H1 (cell line): Measurements from ENCODE around the gene EVI2B. TPM values are rescaled to one million over a fixed set of nuclear protein-coding genes. Genes with fewer than 3 reads are reported as not detected.

ENCODE experiments used
- CTCF ChIA-PET: fragments of 300-600 bp; sonication (Branson Sonifier 250); formaldehyde crosslinking; loops from one replicate; lab custom pipeline; 2021; ENCODE audit not compliant: partially characterized antibody; lab: Charles Lee
- POLR2A ChIA-PET: fragments of 300-600 bp; sonication (Branson Sonifier 250); formaldehyde crosslinking; loops from one replicate; lab custom pipeline; 2021; ENCODE audit warnings: inconsistent platforms; ENCODE audit not compliant: partially characterized antibody; lab: Charles Lee
- DNase-seq, 2 experiments: peaks; one replicate each; pipeline versions ENCODE4 v3.0.0 to v3.0.0-alpha.2; 2010 to 2022; ENCODE audit warnings: low spot score in 2 of 2, low read depth in 1 of 2, mixed read lengths in 1 of 2
- FAIRE-seq: peaks from 2 replicates; lab custom pipeline; 2011; peaks lifted over from hg19 to GRCh38; lab: Jason Lieb, UNC
- H2AFZ ChIP-seq: 2 replicates; pipeline ENCODE4 v1.8.1; 2012; ENCODE audit warnings: low read length, inconsistent platforms
- H2AK5ac ChIP-seq: 2 replicates; pipeline ENCODE4 v1.6.1; 2013; ENCODE audit warnings: low read depth, low read length
- H2BK120ac ChIP-seq: replicated peaks from 2 replicates; pipeline ENCODE3; 2013; ENCODE audit warnings: low read depth, low read length, inconsistent platforms
- H2BK12ac ChIP-seq: 2 replicates; pipeline ENCODE4 v1.6.1; 2013; ENCODE audit warnings: low read depth, low read length
- H2BK15ac ChIP-seq: 2 replicates; pipeline ENCODE4 v1.6.1; 2013; ENCODE audit warnings: low read length
- H2BK20ac ChIP-seq: 2 replicates; pipeline ENCODE4 v1.6.1; 2013; ENCODE audit warnings: low read length
- H2BK5ac ChIP-seq: 2 replicates; pipeline ENCODE4 v1.6.1; 2013; ENCODE audit warnings: low read depth, low read length
- H3K14ac ChIP-seq: 2 replicates; pipeline ENCODE4 v1.6.1; 2013; ENCODE audit warnings: inconsistent platforms; ENCODE audit not compliant: insufficient read length
- H3K18ac ChIP-seq: 2 replicates; pipeline ENCODE4 v1.6.1; 2013; ENCODE audit warnings: low read length; ENCODE audit errors: extremely low read depth
- H3K23ac ChIP-seq: 2 replicates; pipeline ENCODE4 v1.6.1; 2013; ENCODE audit warnings: inconsistent platforms; ENCODE audit not compliant: insufficient read length
- H3K23me2 ChIP-seq: 2 replicates; pipeline ENCODE4 v1.6.1; 2013; ENCODE audit warnings: low read depth, low read length
- H3K27ac ChIP-seq: 2 replicates; pipeline ENCODE4 v1.6.1; 2011; ENCODE audit warnings: low read depth, low read length, inconsistent platforms
- H3K27me3 ChIP-seq, 4 experiments: replicated peaks in 1 of 4; 1 replicate in 1 of 4; 2 replicates in 3 of 4; pipeline versions ENCODE4 v1.6.1 to v1.8.1; 2011 to 2013; ENCODE audit warnings: low read length in 3 of 4, mild to moderate bottlenecking in 3 of 4, inconsistent platforms in 2 of 4, mixed read lengths in 2 of 4, moderate library complexity in 1 of 4; ENCODE audit not compliant: control insufficient read depth in 3 of 4, insufficient read depth in 3 of 4; ENCODE audit errors: extremely low read depth in 1 of 4
- H3K36me3 ChIP-seq, 4 experiments: 2 replicates each; pipeline versions ENCODE4 v1.6.1 to v1.8.1; 2011 to 2013; ENCODE audit warnings: mild to moderate bottlenecking in 4 of 4, low read length in 3 of 4, moderate library complexity in 2 of 4, control low read depth in 1 of 4, inconsistent platforms in 1 of 4; ENCODE audit not compliant: insufficient read depth in 4 of 4, control insufficient read depth in 2 of 4
- H3K4ac ChIP-seq: replicated peaks from 2 replicates; pipeline ENCODE3; 2013; ENCODE audit warnings: low read length, low read depth, mixed read lengths, inconsistent platforms; ENCODE audit not compliant: insufficient read length
- H3K4me1 ChIP-seq, 4 experiments: replicated peaks in 1 of 4; 1 replicate in 1 of 4; 2 replicates in 3 of 4; pipeline versions ENCODE4 v1.6.1 to v1.8.1; 2011 to 2013; ENCODE audit warnings: low read length in 3 of 4, inconsistent platforms in 2 of 4, mixed read lengths in 1 of 4; ENCODE audit not compliant: insufficient read depth in 4 of 4, control insufficient read depth in 3 of 4
- H3K4me2 ChIP-seq, 2 experiments: 2 replicates each; pipeline versions ENCODE4 v1.6.1 to v1.8.1; 2011 to 2013; ENCODE audit warnings: low read depth in 2 of 2, low read length in 2 of 2, control low read depth in 1 of 2, inconsistent platforms in 1 of 2, mild to moderate bottlenecking in 1 of 2; ENCODE audit not compliant: insufficient read depth in 1 of 2
- H3K4me3 ChIP-seq, 4 experiments: fragments of 200-600, 300-600 bp in 1 of 4; sonication (generic), shearing (Covaris generic), sonication (Bioruptor Twin) in 1 of 4; 2 replicates each; pipeline versions ENCODE4 v1.5.1 to v1.8.1; 2011 to 2016; ENCODE audit warnings: low read length in 4 of 4, low read depth in 3 of 4, control low read depth in 2 of 4, inconsistent platforms in 2 of 4, mild to moderate bottlenecking in 2 of 4, mixed read lengths in 1 of 4, moderate library complexity in 1 of 4; ENCODE audit not compliant: insufficient read depth in 2 of 4; ENCODE audit errors: extremely low read depth in 1 of 4
- H3K56ac ChIP-seq: replicated peaks from 2 replicates; pipeline ENCODE3; 2013; ENCODE audit warnings: low read depth, mild to moderate bottlenecking, mixed read lengths, low read length, inconsistent platforms; ENCODE audit not compliant: insufficient read length
- H3K79me1 ChIP-seq: 2 replicates; pipeline ENCODE4 v1.6.1; 2013; ENCODE audit warnings: low read depth, low read length, control low read depth
- H3K79me2 ChIP-seq, 2 experiments: 2 replicates each; pipeline versions ENCODE4 v1.6.1 to v1.8.1; 2012 to 2013; ENCODE audit warnings: low read length in 2 of 2, mild to moderate bottlenecking in 2 of 2, inconsistent platforms in 1 of 2; ENCODE audit not compliant: insufficient read depth in 2 of 2, control insufficient read depth in 1 of 2
- H3K9ac ChIP-seq, 4 experiments: replicated peaks in 1 of 4; 1 replicate in 1 of 4; 2 replicates in 3 of 4; pipeline versions ENCODE4 v1.6.1 to v1.8.1; 2011 to 2013; ENCODE audit warnings: low read depth in 3 of 4, low read length in 3 of 4, control low read depth in 2 of 4, mild to moderate bottlenecking in 2 of 4, moderate library complexity in 2 of 4, inconsistent platforms in 1 of 4; ENCODE audit errors: extremely low read depth in 1 of 4
- H3K9me3 ChIP-seq, 2 experiments: 2 replicates each; pipeline versions ENCODE4 v1.6.1 to v1.8.1; 2012 to 2013; ENCODE audit warnings: mild to moderate bottlenecking in 2 of 2, moderate library complexity in 2 of 2, control low read depth in 1 of 2, inconsistent platforms in 1 of 2, low read depth in 1 of 2, low read length in 1 of 2, mixed read lengths in 1 of 2; ENCODE audit not compliant: insufficient read depth in 2 of 2
- H4K20me1 ChIP-seq, 2 experiments: replicated peaks in 1 of 2; 2 replicates each; pipeline versions ENCODE3 to v1.8.1; 2011 to 2013; ENCODE audit warnings: inconsistent platforms in 2 of 2, low read length in 2 of 2, mild to moderate bottlenecking in 1 of 2; ENCODE audit not compliant: insufficient read depth in 2 of 2, control insufficient read depth in 1 of 2
- H4K5ac ChIP-seq: 2 replicates; pipeline ENCODE4 v1.6.1; 2013; ENCODE audit warnings: low read length, low read depth, mixed read lengths, inconsistent platforms; ENCODE audit not compliant: insufficient read length
- H4K8ac ChIP-seq: 2 replicates; pipeline ENCODE4 v1.8.0; 2013; ENCODE audit warnings: mild to moderate bottlenecking, moderate library complexity, low read length, inconsistent platforms; ENCODE audit not compliant: insufficient read depth; ENCODE audit errors: extremely low read depth
- H4K91ac ChIP-seq: replicated peaks from 2 replicates; pipeline ENCODE3; 2013; ENCODE audit warnings: low read length, mixed read lengths, inconsistent platforms; ENCODE audit not compliant: insufficient read length
- CHD1 ChIP-seq: IDR thresholded peaks from 2 replicates; pipeline ENCODE4 v1.6.1; 2012; ENCODE audit warnings: low read depth, low read length, improper control_type of control experiment
- EP300 ChIP-seq, 2 experiments: IDR thresholded peaks; 1 replicate in 1 of 2; 2 replicates in 1 of 2; pipeline ENCODE4 v1.6.1; 2011 to 2012; ENCODE audit warnings: low read depth in 2 of 2, low read length in 2 of 2, mild to moderate bottlenecking in 2 of 2, borderline replicate concordance in 1 of 2, inconsistent platforms in 1 of 2, moderate library complexity in 1 of 2
- WGBS, 2 experiments: shearing (Covaris generic) in 1 of 2; methylation state at CpG; one replicate each; pipeline versions ENCODE4 v1.1.6 to v1.1.7; 2013 to 2015; ENCODE audit warnings: low lambda C conversion rate in 2 of 2, mixed read lengths in 2 of 2, inconsistent platforms in 1 of 2, low coverage in 1 of 2, missing lambda C conversion rate in 1 of 2; ENCODE audit not compliant: insufficient replicate concordance in 2 of 2, insufficient coverage in 1 of 2, insufficient read length in 1 of 2; ENCODE audit errors: extremely low coverage in 1 of 2, missing lambda C conversion rate in 1 of 2; 5-methylcytosine and 5-hydroxymethylcytosine counted together
- polyA plus RNA-seq, 7 experiments: library from polyadenylated mRNA; depleted of rRNA in 3 of 7; stranded (reverse) in 5 of 7; unstranded in 2 of 7; fragments of >200 nt in 5 of 7; fragments of 200-250 nt in 2 of 7; gene quantifications; 1 replicate in 5 of 7; 2 replicates in 1 of 7; 4 replicates in 1 of 7; pipeline versions ENCODE4 v1.2.1 to v1.2.3, GENCODE V29; 2011 to 2013; ENCODE audit warnings: missing spikeins in 2 of 7, mixed read lengths in 2 of 7
- total RNA-seq: library from RNA; stranded (reverse); fragmentation: NEBNext Ultra II Directional; extraction: Animal tissue kit (Norgen Biotek cat#: 25700); gene quantifications from 2 replicates; pipeline ENCODE4 v1.2.1, GENCODE V29; 2021
- TF ChIP-seq, protein P1 (sequence below): IDR thresholded peaks from 2 replicates; pipeline ENCODE4 v1.6.1; 2012; ENCODE audit warnings: low read length, inconsistent platforms

The EVI2B gene
- total and polyA plus RNA-seq, 2 of the 8 experiments (the other 6 are each of a cell fraction or from before 2014, with no cell fraction given) = not detected

DNA sequence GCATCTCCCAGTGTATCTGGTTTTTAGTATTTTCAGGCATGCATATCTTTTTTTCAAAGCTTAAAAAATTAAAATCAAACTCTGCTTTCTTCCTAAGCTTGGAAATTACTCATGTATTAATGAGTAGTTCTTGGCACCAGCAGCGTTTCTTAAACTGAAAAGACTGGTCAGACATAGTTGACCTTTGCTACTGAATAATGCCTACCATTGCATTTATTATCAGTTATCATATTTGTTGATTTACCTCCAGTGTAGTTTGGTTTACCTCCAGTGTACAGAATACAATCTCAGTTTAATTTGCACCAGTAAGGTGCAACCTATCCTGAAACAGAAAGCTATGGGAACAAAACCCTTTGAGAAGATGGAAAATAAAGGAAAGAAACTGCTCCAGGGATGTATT is 42.1 kb upstream of the EVI2B start:
- H2AK5ac ChIP-seq = no peak overlapping the region
- no peak overlapping the region for H3K9ac ChIP-seq
- H3K23me2 ChIP-seq = no peaks in the 10 kb centered on the region
- no peaks in the 10 kb centered on the region for H3K27me3 ChIP-seq
- H2AFZ ChIP-seq = no peak overlapping the region
- DNase-seq (no peak), FAIRE-seq (no peak)
- H4K91ac ChIP-seq = no peak overlapping the region
- no peaks in the 10 kb centered on the region for H3K79me1 ChIP-seq
- CTCF ChIA-PET = interaction anchor here (0.9 to 1.7 kb wide), 3 partner anchors 11 to 17 kb away, joined by 3 to 6 read pairs (median 3); no protein-coding TSS in a partner anchor
- H3K79me2 ChIP-seq = no peaks in the 10 kb centered on the region
- peaks cover 2 to 14% (median 9%) of the 10 kb centered on the region in 4 experiments; a peak in 4 of 8 replicates for H3K36me3 ChIP-seq
- H3K18ac ChIP-seq = no peak overlapping the region
- H3K14ac ChIP-seq = no peak overlapping the region
- no peaks in the 10 kb centered on the region for H3K4me1 ChIP-seq
- H4K20me1 ChIP-seq = no peaks in the 10 kb centered on the region
- no peak overlapping the region for H3K23ac ChIP-seq
- 96% methylated on average over 1 of the region's 1 CpG; no CpG with 5 or more reads in 1 of the 2 experiments for WGBS, 2 experiments
- no peak overlapping the region for H2BK12ac ChIP-seq
- no peak overlapping the region for H3K4me3 ChIP-seq
- H3K4ac ChIP-seq = no peak overlapping the region
- H3K9me3 ChIP-seq = no peaks in the 10 kb centered on the region
- H2BK5ac ChIP-seq = no peak overlapping the region
- TF ChIP-seq CHD1 (no peak), EP300 (IDR thresholded peaks at IDR 0.05; ENCODE audit: borderline replicate concordance in 1 of 2, low read depth in 2 of 2, low read length in 2 of 2) (no peak)
- TF ChIP-seq, protein P1, sequence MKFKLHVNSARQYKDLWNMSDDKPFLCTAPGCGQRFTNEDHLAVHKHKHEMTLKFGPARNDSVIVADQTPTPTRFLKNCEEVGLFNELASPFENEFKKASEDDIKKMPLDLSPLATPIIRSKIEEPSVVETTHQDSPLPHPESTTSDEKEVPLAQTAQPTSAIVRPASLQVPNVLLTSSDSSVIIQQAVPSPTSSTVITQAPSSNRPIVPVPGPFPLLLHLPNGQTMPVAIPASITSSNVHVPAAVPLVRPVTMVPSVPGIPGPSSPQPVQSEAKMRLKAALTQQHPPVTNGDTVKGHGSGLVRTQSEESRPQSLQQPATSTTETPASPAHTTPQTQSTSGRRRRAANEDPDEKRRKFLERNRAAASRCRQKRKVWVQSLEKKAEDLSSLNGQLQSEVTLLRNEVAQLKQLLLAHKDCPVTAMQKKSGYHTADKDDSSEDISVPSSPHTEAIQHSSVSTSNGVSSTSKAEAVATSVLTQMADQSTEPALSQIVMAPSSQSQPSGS = no peak
- H3K27ac ChIP-seq = no peak overlapping the region
- no peak overlapping the region for H2BK15ac ChIP-seq
- H4K8ac ChIP-seq = no peak overlapping the region
- no peak overlapping the region for H2BK120ac ChIP-seq
- POLR2A ChIA-PET = interaction anchor here (0.6 to 0.7 kb wide), 2 partner anchors 13 to 95 kb away, joined by 3 read pairs; no protein-coding TSS in a partner anchor
- no peak overlapping the region for H2BK20ac ChIP-seq
- H3K56ac ChIP-seq = no peak overlapping the region
- no peak overlapping the region for H4K5ac ChIP-seq
- no peak overlapping the region for H3K4me2 ChIP-seq
